ENCODE results near the gene IPCEF1.
"Not testable (repeated sequence)": the region's sequence is repeated elsewhere in the genome, so short reads cannot be mapped to it uniquely, and the experiment has no call there.

Gene IPCEF1

GRCh38 chr6:154213782-154214181 lies 142.8 kb downstream of the IPCEF1 start:
- DNase-seq = no peak

DNA sequence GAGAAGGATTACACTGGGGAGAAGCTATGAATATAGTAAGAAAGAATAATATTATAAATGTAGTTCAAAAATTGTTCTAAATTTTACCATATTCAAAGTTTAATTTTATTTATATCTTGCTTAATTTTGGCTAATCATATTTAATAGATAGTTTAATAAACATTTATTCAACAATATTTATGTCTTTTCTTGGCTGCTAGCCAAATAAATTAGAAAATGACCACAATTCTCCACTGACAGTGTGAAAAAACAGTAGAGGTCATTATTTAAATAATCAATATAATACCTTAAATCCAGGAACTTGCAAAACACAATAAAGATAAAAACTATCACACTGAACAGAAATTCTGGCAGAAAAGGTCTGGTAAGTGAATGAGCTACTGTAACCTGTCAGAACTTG lies 145.9 kb downstream of the IPCEF1 start:
- no peak for DNase-seq

DNA sequence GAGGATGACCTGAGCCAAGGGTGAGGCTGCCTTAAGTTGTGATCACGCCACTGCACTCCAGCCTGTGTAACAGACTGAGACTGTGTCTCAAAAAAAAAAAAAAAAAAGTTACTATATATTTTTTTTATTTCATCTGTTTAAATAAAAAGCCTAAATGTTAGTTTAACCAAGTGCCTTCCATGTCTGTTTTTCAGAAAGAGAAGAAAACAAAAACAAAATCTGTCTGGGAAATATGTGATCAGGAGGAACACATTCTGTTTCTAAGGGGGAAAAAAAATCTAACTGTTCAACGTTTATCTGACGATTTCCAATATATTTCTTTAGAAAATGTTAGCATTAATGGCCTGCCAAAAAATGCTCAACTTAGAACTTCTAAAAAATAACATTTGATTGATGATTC lies 147.0 kb downstream of the IPCEF1 start:
- no peak for DNase-seq

GRCh38 chr6:154206996-154207395 lies 149.6 kb downstream of the IPCEF1 start:
- DNase-seq = no peak

DNA sequence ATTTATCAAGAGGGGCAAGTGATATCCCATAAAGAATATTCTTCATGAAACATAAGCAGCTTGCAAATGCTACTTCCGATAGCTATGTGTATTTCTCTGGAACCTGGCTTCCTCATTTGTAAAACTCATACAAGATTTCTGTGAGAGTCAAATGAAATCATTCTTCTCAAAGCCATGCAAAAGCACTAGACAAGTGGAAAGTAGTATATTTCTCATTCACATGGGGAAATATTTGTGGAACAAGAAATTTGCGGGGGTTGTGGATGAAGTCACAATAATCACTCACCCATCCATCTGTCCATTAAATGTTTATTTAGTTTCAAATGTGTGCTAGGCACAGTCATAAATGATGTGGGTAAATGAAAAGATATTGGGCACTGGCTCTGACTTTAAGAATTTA lies 150.5 kb downstream of the IPCEF1 start:
- no peak for DNase-seq

- no peak for DNase-seq
Measured at GRCh38 chr6:154202958-154203357, 153.6 kb downstream of the IPCEF1 start.

DNA sequence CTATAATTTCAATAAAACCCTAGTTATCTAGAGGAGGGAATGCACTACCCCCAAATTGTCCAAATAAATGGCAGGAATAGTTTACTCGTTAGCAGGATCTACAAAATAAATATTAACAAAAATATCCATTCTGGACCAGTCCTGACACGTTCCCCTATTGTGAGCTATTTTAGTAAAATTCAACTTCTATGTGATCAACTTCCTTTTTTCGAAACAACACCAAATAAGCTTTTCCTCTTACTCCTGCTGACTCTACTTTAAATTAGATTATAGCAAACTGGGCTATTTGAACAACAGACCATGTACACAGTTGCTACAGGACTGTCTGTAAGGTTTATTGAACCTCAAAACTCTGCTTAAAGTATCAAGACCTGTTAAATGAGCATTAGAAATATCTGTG lies 154.3 kb downstream of the IPCEF1 start:
- DNase-seq = no peak

DNA sequence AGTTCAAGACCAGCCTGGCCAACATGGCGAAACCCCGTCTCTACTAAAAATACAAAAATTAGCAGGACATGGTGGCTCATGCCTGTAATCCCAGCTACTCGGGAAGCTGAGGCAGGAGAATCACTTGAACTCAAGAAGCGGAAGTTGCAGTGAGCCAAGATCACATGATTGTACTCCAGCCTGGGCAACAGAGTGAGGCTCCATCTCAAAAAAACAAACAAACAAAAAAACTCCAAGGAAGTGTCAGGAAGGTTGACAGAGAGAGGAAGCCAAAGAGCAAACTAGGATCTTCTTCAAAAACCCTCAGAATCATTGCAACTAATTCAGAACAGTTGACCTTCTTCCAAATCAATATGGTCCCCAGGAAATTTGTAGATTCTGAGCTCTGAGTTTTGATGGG lies 154.9 kb downstream of the IPCEF1 start:
- DNase-seq = not testable (repeated sequence)

DNA sequence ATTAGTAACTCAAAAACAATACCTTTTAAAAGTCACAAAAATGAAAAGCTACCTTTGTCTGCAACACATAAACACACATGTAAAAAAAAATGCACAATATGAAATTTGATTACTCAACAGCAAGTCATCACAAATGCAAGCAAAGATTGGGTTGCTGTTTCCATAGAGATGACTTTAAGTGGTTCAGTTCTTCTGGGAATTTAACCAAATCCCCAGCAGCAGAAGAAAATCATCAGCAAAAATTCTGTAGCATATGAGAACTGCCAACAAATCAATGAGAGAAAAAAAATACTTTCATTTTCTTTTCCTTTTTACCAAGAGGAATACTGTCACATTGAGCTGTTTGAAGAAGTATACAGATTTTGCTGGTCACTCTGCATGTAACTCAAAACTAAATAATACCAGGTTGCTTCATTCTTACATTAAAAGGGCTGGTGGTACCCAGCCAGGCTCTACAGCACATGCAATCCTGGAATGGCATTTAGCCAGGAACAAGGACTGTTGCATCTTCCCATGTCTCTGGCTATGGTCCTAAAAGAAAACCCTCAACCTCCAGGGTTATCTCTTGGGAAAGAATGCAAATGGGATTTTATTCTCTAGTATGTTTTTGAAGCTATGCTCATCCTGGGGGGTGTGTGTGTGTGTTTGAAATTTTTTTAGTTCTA lies 159.3 kb downstream of the IPCEF1 start:
- no peak for DNase-seq

DNA sequence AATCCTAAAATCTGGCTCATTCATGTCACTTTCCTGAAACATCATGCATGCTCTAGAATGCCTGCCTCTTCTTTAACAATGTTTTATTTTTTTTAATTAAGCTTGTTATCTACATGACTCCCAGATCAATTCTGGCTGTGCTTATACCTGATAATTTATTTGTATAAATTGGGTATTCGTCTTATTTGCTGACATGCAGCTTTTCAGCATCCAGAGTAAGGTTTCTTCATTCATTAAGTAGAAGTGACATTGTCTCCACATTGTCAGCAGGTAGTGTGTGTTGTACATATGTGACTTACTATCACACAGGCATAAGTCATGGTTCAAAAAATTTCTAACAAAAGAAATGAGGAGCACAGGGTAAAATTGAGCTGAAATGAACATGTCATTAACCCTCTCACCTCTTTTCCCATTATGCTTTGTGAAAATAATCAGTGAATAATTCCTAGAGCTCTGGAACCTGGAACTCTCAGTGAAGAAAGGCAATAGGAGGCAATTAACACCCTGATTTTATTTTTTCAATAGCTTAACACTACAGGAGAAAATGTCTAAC lies 160.2 kb downstream of the IPCEF1 start:
- no peak for DNase-seq

DNA sequence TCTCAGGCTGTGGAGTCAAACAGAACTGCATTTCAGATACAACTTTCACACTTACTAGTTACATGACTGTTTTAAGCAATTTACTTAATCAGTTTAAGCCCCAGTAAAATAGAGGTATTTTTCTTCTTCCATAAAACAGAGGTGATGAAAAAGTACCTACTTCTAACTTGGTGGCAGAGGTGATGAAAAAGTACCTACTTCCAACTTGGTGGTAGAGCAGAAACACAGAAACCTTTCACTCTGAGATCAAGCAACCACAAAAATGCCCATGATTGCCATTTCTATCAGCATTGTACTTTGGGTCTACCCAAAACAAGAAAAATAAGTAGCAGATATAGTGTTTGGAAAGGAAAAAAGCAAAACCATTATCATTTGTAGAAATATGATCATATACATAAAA lies 168.9 kb downstream of the IPCEF1 start:
- DNase-seq = no peak

DNA sequence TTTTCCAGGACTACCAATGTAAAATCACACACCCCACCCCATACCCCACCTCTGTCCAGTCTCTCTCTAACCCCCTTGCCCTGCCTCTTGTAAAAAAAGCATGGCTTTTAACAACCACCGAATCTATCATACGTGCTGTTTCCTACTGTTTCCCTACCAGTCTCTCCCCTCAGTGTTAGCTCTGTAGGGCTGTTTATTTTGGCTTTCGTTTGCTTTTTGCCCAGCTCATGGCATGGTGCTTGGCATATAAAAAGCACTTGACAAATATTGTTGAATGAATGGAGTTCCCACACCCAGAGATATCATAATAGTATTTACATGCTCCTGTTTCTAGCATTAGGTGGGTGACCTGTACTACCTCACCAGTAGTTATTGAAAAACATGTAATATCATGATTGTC lies 169.4 kb downstream of the IPCEF1 start:
- peak; percentile 10 for DNase-seq

DNA sequence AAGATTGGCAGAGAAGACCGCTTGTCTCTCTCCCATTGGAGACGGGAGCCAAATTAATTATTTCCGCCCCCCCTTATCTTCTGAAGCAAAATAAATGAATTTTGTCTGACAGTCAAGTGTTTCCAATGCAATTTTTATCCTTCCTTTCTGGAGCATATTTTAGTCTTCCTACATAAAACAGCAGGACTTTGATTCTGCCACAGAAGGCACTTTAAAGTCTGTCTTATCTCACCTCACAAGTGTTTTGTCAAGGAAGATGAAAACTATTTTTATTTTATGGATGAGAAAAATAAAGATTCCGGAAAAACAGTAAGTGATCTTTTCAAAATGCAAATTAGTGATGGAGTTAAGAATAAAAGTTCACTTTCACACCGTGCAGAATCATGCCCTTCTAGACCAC lies 177.2 kb downstream of the IPCEF1 start:
- no peak for DNase-seq

- not testable (repeated sequence) for DNase-seq
Measured at GRCh38 chr6:154172393-154172792, 184.2 kb downstream of the IPCEF1 start.

- DNase-seq = no peak
Measured at GRCh38 chr6:154170106-154170505, 186.5 kb downstream of the IPCEF1 start.

DNA sequence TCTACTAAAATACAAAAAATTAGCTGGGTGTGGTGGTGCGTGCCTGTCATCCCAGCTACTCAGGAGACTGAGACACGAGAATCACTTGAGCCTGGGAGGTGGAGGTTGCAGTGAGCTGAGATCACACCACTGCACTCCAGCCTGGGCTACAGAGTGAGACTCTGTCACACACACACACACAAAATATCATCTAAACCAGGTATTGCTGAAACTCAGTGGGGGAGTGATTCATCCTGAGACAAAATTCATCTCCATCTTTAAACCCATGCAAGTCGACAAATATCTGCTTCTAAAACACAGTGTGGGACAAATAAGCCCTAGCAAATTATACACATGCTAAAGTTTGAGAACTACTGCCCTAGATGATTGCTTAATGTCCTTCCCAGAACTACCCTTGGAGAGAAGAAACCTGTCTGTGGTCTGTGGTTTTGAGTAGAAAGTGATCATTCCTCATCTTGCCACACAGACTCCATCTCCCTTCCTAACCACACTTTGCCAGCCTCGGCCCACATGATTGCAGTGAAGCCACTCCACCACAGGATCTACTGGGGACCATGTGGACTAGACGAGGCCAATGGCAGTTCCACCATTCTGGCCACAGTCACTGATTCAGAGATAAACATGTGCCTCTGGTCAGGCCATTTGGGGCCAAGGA lies 187.3 kb downstream of the IPCEF1 start:
- no peak for DNase-seq

DNA sequence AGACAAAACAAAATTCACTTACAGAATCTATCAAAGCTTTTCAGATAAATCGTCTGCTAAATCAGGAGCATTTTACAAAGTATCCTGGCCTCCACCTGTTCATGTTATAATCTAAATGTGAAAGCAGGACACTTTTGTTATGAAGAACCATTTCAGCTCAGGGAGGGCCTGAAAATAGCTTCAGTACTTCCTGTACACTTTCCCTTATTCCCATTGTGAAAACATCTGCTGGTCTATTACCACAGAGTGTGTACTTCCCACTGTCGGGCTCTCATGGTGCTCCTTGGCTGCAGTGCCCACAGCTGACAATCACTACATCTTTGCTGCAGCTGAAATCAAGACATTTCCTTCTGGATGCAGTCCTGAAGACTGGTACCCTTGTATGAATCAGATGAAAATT lies 189.5 kb downstream of the IPCEF1 start:
- no peak for DNase-seq

DNA sequence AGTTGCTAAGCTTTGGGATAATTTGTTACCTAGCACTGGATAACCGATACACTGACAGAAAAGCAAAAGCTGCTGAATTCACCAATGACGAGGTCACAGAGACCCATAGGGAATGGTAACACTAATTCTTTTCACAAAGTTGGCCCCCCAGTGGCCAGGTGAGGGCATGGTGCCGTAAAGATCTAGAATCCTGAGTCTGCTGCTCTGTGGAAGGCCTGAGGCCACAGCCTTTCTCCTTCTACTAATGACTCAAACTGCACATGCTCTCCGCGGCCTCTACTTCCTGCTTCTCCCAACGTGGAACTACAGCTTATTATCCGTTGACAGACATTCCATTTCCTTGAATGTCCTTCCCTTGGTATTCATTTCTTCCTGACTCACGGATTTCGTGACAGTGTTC lies 190.5 kb downstream of the IPCEF1 start:
- DNase-seq = no peak

DNA sequence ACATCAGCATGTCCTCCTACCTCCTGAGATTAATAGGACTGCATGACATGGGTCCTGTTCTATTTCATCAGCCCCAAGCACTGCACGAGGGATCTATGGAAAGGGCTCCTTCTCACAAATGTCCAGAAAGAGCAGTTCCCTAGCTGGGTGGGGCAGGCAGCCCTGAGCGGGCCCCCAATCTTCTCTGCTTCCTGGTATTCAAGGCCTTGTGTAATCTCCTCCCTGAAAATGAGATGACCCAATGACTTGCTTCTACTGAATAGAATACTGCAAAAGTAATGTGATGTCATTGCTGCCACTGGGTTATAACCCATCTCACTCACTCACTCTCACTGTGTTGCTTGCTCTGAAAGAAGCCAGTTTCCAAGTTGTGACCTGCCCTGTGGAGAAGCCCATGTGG lies 191.1 kb downstream of the IPCEF1 start:
- no peak for DNase-seq

- no peak for DNase-seq
Measured at GRCh38 chr6:154164397-154164796, 192.2 kb downstream of the IPCEF1 start.

GRCh38 chr6:154161689-154162088 lies 194.9 kb downstream of the IPCEF1 start:
- DNase-seq = no peak

GRCh38 chr6:154159126-154159525 lies 197.5 kb downstream of the IPCEF1 start:
- no peak for DNase-seq

DNA sequence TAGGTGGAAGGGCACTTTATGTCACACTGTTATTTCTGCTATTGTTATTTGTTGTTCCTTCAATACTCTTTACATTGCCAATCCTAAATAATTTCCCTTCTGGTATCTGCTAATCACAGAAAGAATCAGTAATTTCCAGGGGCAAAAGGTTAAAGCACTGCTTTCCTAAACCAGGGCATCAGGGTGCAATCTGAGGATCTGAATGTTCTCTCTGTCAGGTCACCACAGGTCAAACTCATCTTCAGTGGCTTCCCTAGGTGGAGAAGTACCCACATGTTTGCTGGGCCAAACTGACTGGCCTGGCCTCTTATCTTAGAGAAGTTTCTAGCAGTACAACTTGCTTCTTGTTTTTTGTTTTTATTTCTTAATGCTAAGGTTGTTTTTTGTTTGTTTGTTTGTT lies 198.9 kb downstream of the IPCEF1 start:
- no peak for DNase-seq

DNA sequence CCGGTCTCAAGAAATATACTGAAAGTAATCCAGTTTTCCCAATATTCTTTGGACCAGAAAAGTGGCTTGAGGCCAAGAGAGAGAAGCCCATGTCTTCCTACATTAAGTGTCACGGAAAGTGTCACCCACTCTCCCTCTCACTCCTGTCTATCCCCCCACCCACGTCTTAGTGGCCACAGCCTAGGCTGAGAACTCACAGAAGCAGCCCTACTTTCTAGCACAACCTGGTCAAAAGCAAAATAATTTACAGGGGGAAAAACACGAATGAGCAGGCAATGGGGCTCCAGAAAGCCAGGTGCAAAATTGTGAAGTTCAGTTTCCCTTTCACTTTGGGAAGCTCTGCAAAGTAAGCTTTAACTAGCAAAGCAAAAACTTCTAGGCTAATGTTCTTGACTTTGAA lies 199.5 kb downstream of the IPCEF1 start:
- DNase-seq = no peak
